HG03558 (cell line): ENCODE measurements around the gene FOXN4.

Source experiments
- ATAC-seq: cut with Tn5 transposase; IDR thresholded peaks from one replicate; pipeline ENCODE4 v1.9.1; 2021; ENCODE audit warnings: moderate number of reproducible peaks; ENCODE audit not compliant: unreplicated experiment; ENCODE audit errors: extremely low read depth

FOXN4 gene

GRCh38 chr12:109234012-109234411 lies 75.1 kb downstream of the FOXN4 start:
- no peak for ATAC-seq

GRCh38 chr12:109232731-109233130 lies 76.4 kb downstream of the FOXN4 start:
- no peak for ATAC-seq

- ATAC-seq, result no peak
Measured at GRCh38 chr12:109230193-109230592, 78.9 kb downstream of the FOXN4 start.

GRCh38 chr12:109228664-109229063 lies 80.4 kb downstream of the FOXN4 start:
- ATAC-seq, result no peak
